GM19099 (cell line): ENCODE results near the gene TBX4.

Experiments used
- POLR2A ChIP-seq: IDR thresholded peaks from 3 replicates; pipeline ENCODE4 v1.6.1; 2011; ENCODE audit warnings: low read depth; ENCODE audit not compliant: insufficient read length; ENCODE audit errors: extremely low read depth

TBX4 gene

GRCh38 chr17:61454381-61455323, 2.4 kb downstream of the TBX4 start:
- no peak for TF ChIP-seq POLR2A

GRCh38 chr17:61455324-61456060, 3.3 kb downstream of the TBX4 start:
- no peak for TF ChIP-seq POLR2A

- TF ChIP-seq POLR2A, result no peak
Observed at GRCh38 chr17:61456061-61456681, 3.9 kb downstream of the TBX4 start.

- TF ChIP-seq POLR2A, result no peak
Observed at GRCh38 chr17:61456688-61457225, 4.5 kb downstream of the TBX4 start.

GRCh38 chr17:61457226-61457983, 5.2 kb downstream of the TBX4 start:
- no peak for TF ChIP-seq POLR2A

- TF ChIP-seq POLR2A, result no peak
Observed at GRCh38 chr17:61458000-61458399, 5.8 kb downstream of the TBX4 start.

- TF ChIP-seq POLR2A, result no peak
Observed at GRCh38 chr17:61458421-61459141, 6.4 kb downstream of the TBX4 start.

GRCh38 chr17:61459142-61459809, 7.1 kb downstream of the TBX4 start:
- TF ChIP-seq POLR2A, result no peak

GRCh38 chr17:61459939-61460718, 7.9 kb downstream of the TBX4 start:
- no peak for TF ChIP-seq POLR2A

- TF ChIP-seq POLR2A, result no peak
Observed at GRCh38 chr17:61460796-61461585, 8.8 kb downstream of the TBX4 start.

GRCh38 chr17:61461586-61461966, 9.4 kb downstream of the TBX4 start:
- TF ChIP-seq POLR2A, result no peak
